GM21367 (cell line): Measurements from ENCODE around the gene TRMT1L.
"Not testable (repeated sequence)": the region's sequence is repeated elsewhere in the genome, so short reads cannot be mapped to it uniquely, and the experiment has no call there.

Source experiments
- ATAC-seq: cut with Tn5 transposase; IDR thresholded peaks from one replicate; pipeline ENCODE4 v1.9.1; 2021; ENCODE audit not compliant: unreplicated experiment

Gene TRMT1L

GRCh38 chr1:185156854-185157598, at the start of gene TRMT1L, which contains the start of gene SWT1:
TSS of gene TRMT1L (minus strand) at chr1:185156953. CDS start at chr1:185156712, 241 bp downstream.
TSS of gene SWT1 (plus strand) at chr1:185157167. CDS start at chr1:185160842, 3,675 bp downstream.
- peak; percentile 93 for ATAC-seq

DNA sequence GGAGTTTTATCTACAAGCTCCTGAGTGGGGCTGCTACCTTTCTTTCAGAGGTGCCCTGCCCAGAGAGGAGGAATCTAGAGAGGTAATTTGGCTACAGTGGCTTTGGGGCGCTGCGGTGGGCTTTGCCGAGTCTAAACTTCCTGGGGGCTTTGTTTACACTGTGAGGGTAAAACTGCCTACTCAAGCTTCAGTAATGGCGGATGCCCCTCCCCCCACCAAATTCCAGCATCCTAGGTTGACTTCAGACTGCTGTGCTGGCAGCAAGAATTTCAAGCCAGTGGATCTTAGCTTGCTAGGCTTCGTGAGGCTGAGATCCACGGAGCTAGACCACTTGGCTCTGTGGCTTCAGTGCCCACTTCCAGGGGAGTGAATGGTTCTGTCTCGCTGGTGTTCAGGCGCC, 44.1 kb upstream of the TRMT1L start:
- no peak for ATAC-seq

GRCh38 chr1:185198712-185199111, 42.0 kb upstream of the TRMT1L start:
- not testable (repeated sequence) for ATAC-seq

DNA sequence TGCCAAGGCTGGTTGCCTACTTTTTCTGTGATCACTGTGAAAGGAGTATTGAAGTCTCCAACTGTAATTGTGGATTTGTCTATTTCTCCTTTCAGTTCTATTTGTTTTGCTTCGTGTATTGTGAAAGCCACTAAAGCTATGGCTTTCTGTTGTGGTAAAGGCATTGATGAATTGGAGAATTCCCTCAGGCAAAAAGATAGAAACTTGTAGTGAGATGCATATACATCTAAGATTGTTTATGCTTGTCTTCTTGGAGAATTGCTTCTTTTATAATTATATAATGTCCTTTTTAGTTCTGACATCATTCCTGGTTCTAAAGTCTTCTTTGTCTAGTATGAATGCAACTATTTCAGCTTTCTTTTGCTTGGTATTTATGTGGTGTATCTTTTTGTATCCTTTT, 37.0 kb upstream of the TRMT1L start:
- no peak for ATAC-seq

DNA sequence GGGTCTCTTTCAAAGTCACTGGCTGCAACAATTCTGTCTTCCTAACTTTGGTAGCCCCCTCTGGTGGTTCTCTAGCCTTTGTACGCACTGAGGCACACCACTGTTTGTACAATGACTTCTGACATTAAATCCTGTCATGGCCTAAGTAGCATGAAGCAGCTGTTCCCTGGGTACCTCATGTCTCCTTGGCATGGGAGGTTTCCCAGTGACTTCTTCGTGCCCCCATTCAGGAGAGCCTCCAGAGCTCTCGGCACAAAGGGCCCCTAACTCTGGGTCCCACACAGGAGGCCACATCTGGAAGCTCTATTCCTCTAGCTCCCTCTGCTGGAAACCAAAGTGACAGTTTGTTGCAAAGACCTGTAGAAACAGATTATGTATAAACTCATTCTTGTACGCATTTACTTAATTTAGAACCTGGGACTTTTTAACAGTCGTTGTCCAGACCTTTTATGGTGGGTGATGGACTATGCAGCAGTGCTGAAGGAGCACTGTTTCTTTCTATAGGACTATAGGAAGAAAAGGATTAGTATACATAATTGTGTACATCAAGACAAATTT, 13.6 kb upstream of the TRMT1L start:
- ATAC-seq, result peak; percentile 90

DNA sequence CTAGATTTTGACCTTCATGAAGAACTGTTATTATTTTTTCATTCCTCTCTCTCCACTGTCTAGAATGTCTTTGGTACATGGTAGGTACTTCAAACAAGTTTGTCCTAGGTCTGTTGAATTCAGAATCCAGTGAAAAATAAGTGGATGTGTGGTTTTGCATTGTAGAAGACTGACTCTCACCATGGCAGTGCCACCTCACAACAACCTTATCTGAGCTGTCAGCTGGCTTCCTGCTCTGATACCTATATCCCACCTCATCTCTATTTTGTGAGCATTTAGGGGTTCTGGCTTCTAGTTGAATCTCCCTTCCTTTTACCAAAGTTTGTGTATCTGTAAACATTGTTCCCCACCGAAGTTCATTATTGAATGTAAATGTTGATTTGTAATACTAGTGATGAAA, 9.4 kb upstream of the TRMT1L start:
- ATAC-seq, result no peak

DNA sequence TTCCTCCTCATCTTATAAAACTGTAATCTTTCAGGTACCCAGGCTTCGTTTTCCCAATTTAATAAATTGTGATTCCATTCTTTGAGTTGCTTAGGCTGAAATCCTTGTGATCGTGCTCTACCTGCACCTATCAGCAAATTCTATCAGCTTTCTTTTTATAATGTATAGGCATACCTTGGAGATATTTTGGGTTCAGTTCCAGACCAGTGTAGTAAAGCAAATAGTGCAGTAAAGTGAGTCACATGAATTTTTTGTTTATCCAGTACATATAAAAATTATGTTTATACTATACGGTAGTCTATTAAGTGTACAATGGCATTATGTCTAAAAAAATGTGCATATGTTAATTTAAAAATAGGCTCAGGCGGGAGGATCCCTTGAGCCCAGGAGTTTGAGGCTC, 5.7 kb upstream of the TRMT1L start:
- ATAC-seq, result no peak

GRCh38 chr1:185159966-185160365, 3.2 kb upstream of the TRMT1L start:
- no peak for ATAC-seq

- ATAC-seq, result no peak
Measured at GRCh38 chr1:185158800-185159199, 2.0 kb upstream of the TRMT1L start.

- no peak for ATAC-seq
Measured at GRCh38 chr1:185157599-185158412, 1.1 kb upstream of the TRMT1L start.

DNA sequence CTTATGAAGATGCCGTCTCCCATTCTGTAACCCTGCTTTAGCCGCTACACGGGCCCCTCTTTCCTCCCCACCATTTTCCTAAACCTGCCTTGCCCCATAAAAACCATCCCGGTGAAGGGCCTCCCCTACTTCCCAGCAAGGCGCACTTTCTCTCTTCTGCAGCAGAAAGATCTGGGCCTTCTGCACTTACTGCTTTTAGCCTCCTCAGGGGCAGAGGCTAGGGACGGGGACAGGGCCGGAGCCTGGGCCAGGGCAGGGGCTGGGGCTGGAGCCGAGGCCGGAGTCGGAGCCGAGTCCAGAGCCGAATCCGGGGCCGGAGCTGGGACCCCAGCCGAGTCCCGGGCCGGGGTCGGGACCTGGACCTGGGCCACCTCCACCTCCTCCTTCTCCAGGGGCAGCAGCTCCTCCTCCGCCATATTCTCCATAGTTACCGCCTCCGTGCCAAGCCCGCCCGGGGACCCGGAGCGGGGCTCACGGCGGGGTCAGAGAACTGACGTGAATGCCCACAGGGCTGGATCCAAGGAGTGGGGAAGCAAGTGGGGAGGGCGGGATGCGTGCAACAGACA, 382 bp downstream of the TRMT1L start:
- ATAC-seq, result peak; percentile 27

DNA sequence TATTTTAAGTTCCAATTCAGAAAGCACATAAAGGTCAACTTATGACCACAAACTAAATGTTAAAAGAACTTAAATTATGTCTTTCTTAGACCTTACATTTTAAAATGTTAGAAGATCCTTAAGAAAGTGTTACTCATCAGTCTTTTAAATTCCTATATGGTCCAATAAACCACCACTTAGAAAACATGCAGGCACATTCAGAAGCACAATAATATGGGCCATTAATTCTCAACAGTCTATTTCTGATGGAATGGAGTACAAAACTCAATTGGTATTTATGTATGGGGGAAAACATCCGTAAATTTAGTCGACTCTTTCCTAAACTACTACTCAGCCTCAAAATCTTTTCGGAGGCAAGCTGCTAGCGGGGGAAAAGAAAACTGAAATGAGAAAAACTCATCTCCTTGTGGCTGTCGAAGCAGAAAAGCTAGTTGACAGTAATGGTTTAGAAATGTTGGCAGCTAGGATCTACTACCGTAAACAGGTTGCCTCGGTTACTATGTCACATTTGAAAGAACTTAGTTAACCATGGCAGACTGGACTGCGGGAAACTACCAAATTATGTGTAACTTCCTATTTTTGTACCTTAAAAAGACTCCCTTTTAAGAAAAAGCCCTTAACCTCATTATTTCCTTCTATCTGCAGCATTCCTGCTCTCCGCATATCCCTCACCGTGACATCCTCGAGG, 1.0 kb downstream of the TRMT1L start:
- ATAC-seq, result no peak

- ATAC-seq, result no peak
Measured at GRCh38 chr1:185154912-185155513, 1.7 kb downstream of the TRMT1L start.

GRCh38 chr1:185152187-185152767, 4.5 kb downstream of the TRMT1L start:
- no peak for ATAC-seq

DNA sequence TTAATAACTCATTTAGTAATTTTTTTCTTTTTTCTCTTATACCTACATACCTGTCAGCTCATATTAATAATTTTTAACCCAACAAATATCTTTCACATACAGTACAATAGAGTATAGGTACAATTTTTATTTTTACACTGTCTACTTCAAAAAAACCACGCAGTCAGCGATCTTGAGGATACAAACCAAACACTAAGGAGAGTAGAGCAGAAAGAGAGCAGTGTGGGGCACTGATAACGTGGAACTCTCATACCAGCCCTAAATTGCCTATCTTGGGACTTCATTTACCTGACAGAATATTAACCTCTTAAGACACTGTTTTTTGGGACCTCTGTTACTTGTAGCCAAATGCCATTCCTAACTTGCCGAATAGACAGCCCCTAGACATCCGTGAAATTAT, 5.5 kb downstream of the TRMT1L start:
- no peak for ATAC-seq

- no peak for ATAC-seq
Measured at GRCh38 chr1:185144233-185144632, 12.5 kb downstream of the TRMT1L start.

DNA sequence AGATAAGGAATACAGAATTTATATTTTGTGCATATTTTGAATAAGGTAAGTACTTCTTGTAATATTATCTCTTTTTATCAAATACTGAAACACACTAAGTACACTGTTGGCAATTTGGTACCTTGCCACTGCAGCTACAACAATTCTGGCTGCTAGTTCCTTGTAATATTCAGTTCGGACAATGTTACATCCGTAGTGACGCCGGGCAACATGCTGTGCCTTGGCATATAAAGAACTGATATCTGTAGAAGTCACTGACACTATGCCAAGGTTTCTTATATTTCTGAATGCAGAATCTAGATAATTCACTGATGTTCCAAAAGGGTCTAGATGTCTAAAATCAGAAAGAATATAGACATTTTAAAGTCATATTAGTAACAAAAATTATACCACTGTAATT, 17.5 kb downstream of the TRMT1L start:
- no peak for ATAC-seq

DNA sequence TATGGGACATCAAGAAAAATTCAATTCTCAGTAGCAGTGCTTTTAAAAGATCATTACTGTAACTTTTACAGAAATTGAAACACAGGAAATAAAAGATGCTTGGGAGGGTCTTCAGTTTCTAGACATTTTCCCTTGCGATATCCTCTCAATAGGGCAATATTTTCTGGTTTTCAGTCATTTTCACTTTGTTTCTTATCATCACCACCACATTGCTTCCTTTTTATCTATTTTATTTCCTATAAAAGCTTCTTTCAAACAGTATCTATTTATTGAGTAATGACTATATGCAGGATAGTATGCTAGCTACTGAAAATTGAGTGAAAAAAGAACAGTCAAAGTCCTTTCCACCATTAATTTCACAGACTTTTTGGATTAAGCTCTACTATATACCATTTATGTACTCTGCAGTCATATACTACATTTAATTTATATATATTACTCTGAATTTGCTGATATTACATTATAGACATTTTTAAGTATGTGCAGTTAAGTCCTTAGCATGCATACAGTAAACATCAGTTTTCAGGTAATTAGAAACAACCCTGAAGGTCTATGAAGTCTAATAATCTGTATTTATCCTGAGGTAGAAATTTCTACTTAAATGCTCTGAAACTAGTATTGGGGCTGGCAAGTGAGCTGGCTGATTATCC, 18.7 kb downstream of the TRMT1L start:
- no peak for ATAC-seq

- ATAC-seq, result no peak
Measured at GRCh38 chr1:185132534-185132933, 24.2 kb downstream of the TRMT1L start.

GRCh38 chr1:185129708-185130107, 27.0 kb downstream of the TRMT1L start:
- ATAC-seq, result no peak
